ENCODE results near the gene PITPNM2.

- no peak for TF ChIP-seq POLR2A (IDR thresholded peaks at IDR 0.05; ENCODE audit: low read depth)
- TF ChIP-seq CTCF (IDR thresholded peaks at IDR 0.05) = no peak
- no peak for TF ChIP-seq POLR2AphosphoS5 (IDR thresholded peaks at IDR 0.05)
Observed at GRCh38 chr12:123120452-123121166, 30.3 kb downstream of the PITPNM2 start.

Data from esophagus muscularis mucosa (tissue), 3 donors.